Mesendoderm (in vitro differentiated cells): ENCODE data around the gene TGFBR3.
"Not testable (repeated sequence)": the region's sequence is repeated elsewhere in the genome, so short reads cannot be mapped to it uniquely, and the experiment has no call there.

Experiments used
- DNase-seq: peaks from one replicate; pipeline ENCODE4 v3.0.0; 2013
- H2AK5ac ChIP-seq: 2 replicates; pipeline ENCODE4 v1.6.1; 2013; ENCODE audit warnings: low read length, inconsistent platforms
- H2BK120ac ChIP-seq: 2 replicates; pipeline ENCODE4 v1.6.1; 2013; ENCODE audit warnings: low read depth, mild to moderate bottlenecking, low read length, moderate library complexity, mixed read lengths
- H2BK15ac ChIP-seq: replicated peaks from 2 replicates; pipeline ENCODE4 v1.6.1; 2013; ENCODE audit warnings: low read depth, mild to moderate bottlenecking, moderate library complexity
- H2BK5ac ChIP-seq: 2 replicates; pipeline ENCODE4 v1.6.1; 2013; ENCODE audit warnings: low read length, inconsistent platforms
- H3K18ac ChIP-seq: 2 replicates; pipeline ENCODE4 v1.6.1; 2013; ENCODE audit warnings: mild to moderate bottlenecking, low read length, mixed read lengths
- H3K23ac ChIP-seq: one replicate; pipeline ENCODE4 v1.6.1; 2013; ENCODE audit warnings: low read length
- H3K27ac ChIP-seq: 2 replicates; pipeline ENCODE4 v1.5.1; 2013; ENCODE audit warnings: low read depth, mild to moderate bottlenecking, inconsistent platforms, low read length, moderate library complexity
- H3K27me3 ChIP-seq: 2 replicates; pipeline ENCODE4 v1.6.1; 2013; ENCODE audit warnings: low read length, control low read depth, mild to moderate bottlenecking, inconsistent platforms; ENCODE audit not compliant: insufficient read depth, poor library complexity
- H3K36me3 ChIP-seq: 2 replicates; pipeline ENCODE4 v1.6.1; 2013; ENCODE audit warnings: low read length, inconsistent platforms; ENCODE audit not compliant: control insufficient read depth, insufficient read depth
- H3K4ac ChIP-seq: one replicate; pipeline ENCODE4 v1.6.1; 2013; ENCODE audit warnings: low read depth, mild to moderate bottlenecking, low read length, moderate library complexity
- H3K4me1 ChIP-seq: 2 replicates; pipeline ENCODE4 v1.6.1; 2013; ENCODE audit warnings: low read depth, low read length, inconsistent platforms; ENCODE audit not compliant: control insufficient read depth
- H3K4me2 ChIP-seq: 2 replicates; pipeline ENCODE4 v1.6.1; 2013; ENCODE audit warnings: low read length
- H3K4me3 ChIP-seq: 2 replicates; pipeline ENCODE4 v1.5.1; 2013; ENCODE audit warnings: mild to moderate bottlenecking, low read length
- H3K56ac ChIP-seq: one replicate; pipeline ENCODE4 v1.6.1; 2013; ENCODE audit warnings: low read length
- H3K79me1 ChIP-seq: 2 replicates; pipeline ENCODE4 v1.6.1; 2013; ENCODE audit warnings: low read length, inconsistent platforms
- H3K79me2 ChIP-seq: 2 replicates; pipeline ENCODE4 v1.6.1; 2013; ENCODE audit warnings: mild to moderate bottlenecking, low read length; ENCODE audit not compliant: control insufficient read depth, insufficient read depth
- H3K9ac ChIP-seq: 2 replicates; pipeline ENCODE4 v1.6.1; 2013; ENCODE audit warnings: low read length, inconsistent platforms
- H4K5ac ChIP-seq: one replicate; pipeline ENCODE4 v1.6.1; 2013; ENCODE audit warnings: low read length
- H4K8ac ChIP-seq: one replicate; pipeline ENCODE4 v1.6.1; 2013; ENCODE audit warnings: low read depth, mild to moderate bottlenecking, control low read depth, low read length, moderate library complexity
- WGBS: extraction: QIAGEN DNeasy Blood & Tissue Kit; methylation state at CpG from one replicate; pipeline ENCODE4 v1.1.7; 2013; ENCODE audit warnings: low lambda C conversion rate, missing lambda C conversion rate; ENCODE audit not compliant: insufficient coverage; ENCODE audit errors: extremely low coverage; 5-methylcytosine and 5-hydroxymethylcytosine counted together

The TGFBR3 gene

GRCh38 chr1:91836331-91837040 is 49.5 kb downstream of the TGFBR3 start:
- Histone ChIP-seq H3K4ac (no peak overlapping the region), H3K27me3 (no peaks in the 10 kb centered on the region), H2AK5ac (no peak overlapping the region), H3K23ac (no peak overlapping the region), H2BK120ac (no peak overlapping the region), H3K18ac (no peak overlapping the region), H3K9ac (no peak overlapping the region), H2BK15ac (no peak overlapping the region), H3K4me3 (no peak overlapping the region), H2BK5ac (no peak overlapping the region), H4K5ac (no peak overlapping the region), H3K79me1 (no peaks in the 10 kb centered on the region), H3K56ac (no peak overlapping the region), H3K79me2 (no peaks in the 10 kb centered on the region), H3K4me1 (no peaks in the 10 kb centered on the region), H3K27ac (no peak overlapping the region), H3K4me2 (no peak overlapping the region), H4K8ac (no peak overlapping the region), H3K36me3 (no peaks in the 10 kb centered on the region)
- no CpG with 5 or more reads among the region's 8 CpGs for WGBS
- DNase-seq: peak; percentile 26

GRCh38 chr1:91835087-91835521 is 50.8 kb downstream of the TGFBR3 start:
- H2BK5ac ChIP-seq: no peak overlapping the region
- WGBS: no CpG with 5 or more reads among the region's 1 CpG
- H3K23ac ChIP-seq: no peak overlapping the region
- no peak overlapping the region for H4K8ac ChIP-seq
- no peaks in the 10 kb centered on the region for H3K27me3 ChIP-seq
- no peak overlapping the region for H4K5ac ChIP-seq
- no peaks in the 10 kb centered on the region for H3K4me1 ChIP-seq
- H2AK5ac ChIP-seq: no peak overlapping the region
- no peak overlapping the region for H3K18ac ChIP-seq
- H2BK15ac ChIP-seq: no peak overlapping the region
- H3K79me1 ChIP-seq: no peaks in the 10 kb centered on the region
- H3K9ac ChIP-seq: no peak overlapping the region
- no peak overlapping the region for H3K4me2 ChIP-seq
- H3K4me3 ChIP-seq: no peak overlapping the region
- no peaks in the 10 kb centered on the region for H3K79me2 ChIP-seq
- DNase-seq: peak; percentile 19
- no peak overlapping the region for H3K4ac ChIP-seq
- H3K27ac ChIP-seq: no peak overlapping the region
- no peak overlapping the region for H2BK120ac ChIP-seq
- H3K56ac ChIP-seq: no peak overlapping the region
- no peaks in the 10 kb centered on the region for H3K36me3 ChIP-seq

- H3K4me3 ChIP-seq, H2AK5ac ChIP-seq, H4K8ac ChIP-seq, H3K4me1 ChIP-seq, H2BK120ac ChIP-seq, H3K23ac ChIP-seq, H4K5ac ChIP-seq, H3K27ac ChIP-seq, DNase-seq, H3K18ac ChIP-seq, H3K36me3 ChIP-seq, H3K79me1 ChIP-seq, H3K4ac ChIP-seq, H3K27me3 ChIP-seq, H2BK5ac ChIP-seq, H3K56ac ChIP-seq, H3K79me2 ChIP-seq, H3K9ac ChIP-seq, H3K4me2 ChIP-seq, H2BK15ac ChIP-seq: not testable (repeated sequence)
- WGBS: no CpG with 5 or more reads among the region's 7 CpGs
Observed at GRCh38 chr1:91834549-91834948, 51.4 kb downstream of the TGFBR3 start.

GRCh38 chr1:91833946-91834345 is 52.0 kb downstream of the TGFBR3 start:
- Histone ChIP-seq H3K27ac (no peak overlapping the region), H2AK5ac (no peak overlapping the region), H3K79me2 (no peaks in the 10 kb centered on the region), H3K4ac (no peak overlapping the region), H3K9ac (no peak overlapping the region), H3K4me3 (no peak overlapping the region), H3K4me1 (no peaks in the 10 kb centered on the region), H2BK120ac (no peak overlapping the region), H3K36me3 (no peaks in the 10 kb centered on the region), H3K23ac (no peak overlapping the region), H4K8ac (no peak overlapping the region), H3K27me3 (no peaks in the 10 kb centered on the region), H3K79me1 (no peaks in the 10 kb centered on the region), H2BK5ac (no peak overlapping the region), H4K5ac (no peak overlapping the region), H3K4me2 (no peak overlapping the region), H2BK15ac (no peak overlapping the region), H3K56ac (no peak overlapping the region), H3K18ac (no peak overlapping the region)
- WGBS: no CpG with 5 or more reads among the region's 1 CpG
- no peak for DNase-seq

- Histone ChIP-seq H3K56ac (no peak overlapping the region), H3K9ac (no peak overlapping the region), H3K4me2 (no peak overlapping the region), H4K5ac (no peak overlapping the region), H3K4me1 (no peaks in the 10 kb centered on the region), H2BK120ac (no peak overlapping the region), H2BK5ac (no peak overlapping the region), H2BK15ac (no peak overlapping the region), H3K23ac (no peak overlapping the region), H3K79me1 (no peaks in the 10 kb centered on the region), H3K4ac (no peak overlapping the region), H3K36me3 (no peaks in the 10 kb centered on the region), H3K4me3 (no peak overlapping the region), H3K27ac (no peak overlapping the region), H3K27me3 (no peaks in the 10 kb centered on the region), H3K79me2 (no peaks in the 10 kb centered on the region), H2AK5ac (no peak overlapping the region), H4K8ac (no peak overlapping the region), H3K18ac (no peak overlapping the region)
- WGBS: 100% methylated on average over 1 of the region's 8 CpGs
- DNase-seq: no peak
Observed at GRCh38 chr1:91831132-91831930, 54.6 kb downstream of the TGFBR3 start.
